ENCODE results near the gene TRUB1. TPM values are rescaled to one million over a fixed set of nuclear protein-coding genes. Genes with fewer than 3 reads are reported as not detected.
"Not testable (repeated sequence)": the region's sequence is repeated elsewhere in the genome, so short reads cannot be mapped to it uniquely, and the experiment has no call there.

The TRUB1 gene
- total RNA-seq, 1 experiment from 2014 or later = 30.4 TPM

GRCh38 chr10:114932945-114933344 is 5.0 kb upstream of the TRUB1 start:
- POLR2A ChIA-PET = no interaction called here
- DNase-seq (ENCODE audit: low read depth, low spot score) (no peak), ATAC-seq (no peak)
- no TSS peak for BruUV-seq (replicated peaks)
- Histone ChIP-seq H3K9me3 (ENCODE audit: control insufficient read depth, insufficient read depth, low read depth, low read length) (no peaks in the 10 kb centered on the region; the same call in 1 of the 2 replicates), H3K4me1 (ENCODE audit: control insufficient read depth, insufficient read depth, low read length) (no peaks in the 10 kb centered on the region), H3K27ac (ENCODE audit: low read length) (no peak overlapping the region), H3K4me3 (ENCODE audit: low read depth in 2 of 2, low read length in 2 of 2) (no peak overlapping the region), H3K27me3 (ENCODE audit: control insufficient read depth, insufficient read depth, low read length) (no peaks in the 10 kb centered on the region), H3K36me3 (ENCODE audit: control insufficient read depth, insufficient read depth, low read length) (no peaks in the 10 kb centered on the region)
- in situ Hi-C loops (cut with HindIII; ENCODE audit: low pct_unique_long_range_greater_than_20kb, low sequenced_read_pairs) = no loop called here
- intact Hi-C loops (cut with micrococcal nuclease; ENCODE audit: unreplicated experiment) = loop anchor here (1.0 kb wide), 1 partner anchor 45 kb away; no protein-coding TSS in a partner anchor
- TF ChIP-seq CTCF (IDR thresholded peaks at IDR 0.05) (no peak), SIN3A (IDR thresholded peaks at IDR 0.05; ENCODE audit: borderline replicate concordance, insufficient read depth, low read depth, low read length) (no peak), REST (IDR thresholded peaks at IDR 0.05; ENCODE audit: insufficient read depth in 1 of 2, low read depth in 2 of 2, low read length in 1 of 2) (no peak), POLR2AphosphoS5 (IDR thresholded peaks at IDR 0.05; ENCODE audit: low read depth, low read length) (no peak), TCF7L2 (IDR thresholded peaks at IDR 0.05; ENCODE audit: low read depth, low read length) (no peak)
- CTCF ChIA-PET = no interaction called here

GRCh38 chr10:114933588-114933987 is 4.4 kb upstream of the TRUB1 start:
- POLR2A ChIA-PET = no interaction called here
- Histone ChIP-seq H3K27me3 (ENCODE audit: control insufficient read depth, insufficient read depth, low read length) (no peaks in the 10 kb centered on the region), H3K27ac (ENCODE audit: low read length) (no peak overlapping the region), H3K4me1 (ENCODE audit: control insufficient read depth, insufficient read depth, low read length) (no peaks in the 10 kb centered on the region), H3K9me3 (ENCODE audit: control insufficient read depth, insufficient read depth, low read depth, low read length) (no peaks in the 10 kb centered on the region; the same call in 1 of the 2 replicates), H3K36me3 (ENCODE audit: control insufficient read depth, insufficient read depth, low read length) (peaks cover 3% of the 10 kb centered on the region; the same call in 1 of the 2 replicates), H3K4me3 (ENCODE audit: low read depth in 2 of 2, low read length in 2 of 2) (no peak overlapping the region)
- in situ Hi-C loops (cut with HindIII; ENCODE audit: low pct_unique_long_range_greater_than_20kb, low sequenced_read_pairs) = no loop called here
- intact Hi-C loops (cut with micrococcal nuclease; ENCODE audit: unreplicated experiment) = no loop called here
- CTCF ChIA-PET = no interaction called here
- ATAC-seq (no peak), DNase-seq (ENCODE audit: low read depth, low spot score) (no peak)
- no TSS peak for BruUV-seq (replicated peaks)
- no peak for TF ChIP-seq SIN3A (IDR thresholded peaks at IDR 0.05; ENCODE audit: borderline replicate concordance, insufficient read depth, low read depth, low read length)
- TF ChIP-seq TCF7L2 (IDR thresholded peaks at IDR 0.05; ENCODE audit: low read depth, low read length) = no peak
- TF ChIP-seq CTCF (IDR thresholded peaks at IDR 0.05) = no peak
- no peak for TF ChIP-seq REST (IDR thresholded peaks at IDR 0.05; ENCODE audit: insufficient read depth in 1 of 2, low read depth in 2 of 2, low read length in 1 of 2)
- no peak for TF ChIP-seq POLR2AphosphoS5 (IDR thresholded peaks at IDR 0.05; ENCODE audit: low read depth, low read length)

GRCh38 chr10:114933995-114934394 is 4.0 kb upstream of the TRUB1 start:
- ATAC-seq; H3K36me3 ChIP-seq (ENCODE audit: control insufficient read depth, insufficient read depth, low read length); DNase-seq (ENCODE audit: low read depth, low spot score); intact Hi-C loops (cut with micrococcal nuclease; ENCODE audit: unreplicated experiment); H3K4me3 ChIP-seq (ENCODE audit: low read depth in 2 of 2, low read length in 2 of 2); BruUV-seq (replicated peaks); CTCF ChIA-PET; POLR2A ChIA-PET; H3K27me3 ChIP-seq (ENCODE audit: control insufficient read depth, insufficient read depth, low read length); H3K9me3 ChIP-seq (ENCODE audit: control insufficient read depth, insufficient read depth, low read depth, low read length); in situ Hi-C loops (cut with HindIII; ENCODE audit: low pct_unique_long_range_greater_than_20kb, low sequenced_read_pairs); H3K27ac ChIP-seq (ENCODE audit: low read length); H3K4me1 ChIP-seq (ENCODE audit: control insufficient read depth, insufficient read depth, low read length): not testable (repeated sequence)

All from Panc1 (cell line).